Keratinocyte (primary cell): ENCODE data around the gene ATP7B. TPM values are rescaled to one million over a fixed set of nuclear protein-coding genes. Genes with fewer than 3 reads are reported as not detected.

Experiments used
- DNase-seq: peaks from one replicate; pipeline ENCODE4 v3.0.0-alpha.2; 2011; ENCODE audit warnings: low read depth, missing footprints, low spot score
- FAIRE-seq: peaks from 2 replicates; lab custom pipeline; 2011; peaks lifted over from hg19 to GRCh38; lab: Jason Lieb, UNC
- H2AFZ ChIP-seq: 2 replicates; pipeline ENCODE4 v1.6.0; 2012; ENCODE audit warnings: low read length, control low read depth, inconsistent platforms; ENCODE audit not compliant: control insufficient read depth
- H3K27ac ChIP-seq: 2 replicates; pipeline ENCODE4 v1.5.1; 2011; ENCODE audit warnings: low read length; ENCODE audit not compliant: control insufficient read depth, insufficient read depth
- H3K27me3 ChIP-seq: 3 replicates; pipeline ENCODE4 v1.6.0; 2011; ENCODE audit warnings: low read length; ENCODE audit not compliant: control insufficient read depth, insufficient read depth; ENCODE audit errors: extremely low read depth
- H3K36me3 ChIP-seq, 2 experiments: 2 replicates in 1 of 2; 3 replicates in 1 of 2; pipeline ENCODE4 v1.5.1; 2011; ENCODE audit warnings: low read length in 2 of 2, mild to moderate bottlenecking in 1 of 2; ENCODE audit not compliant: control insufficient read depth in 2 of 2, insufficient read depth in 2 of 2; ENCODE audit errors: extremely low read depth in 1 of 2
- H3K4me1 ChIP-seq: 3 replicates; pipeline ENCODE4 v1.5.1; 2011; ENCODE audit warnings: low read length; ENCODE audit not compliant: control insufficient read depth, insufficient read depth; ENCODE audit errors: extremely low read depth
- H3K4me2 ChIP-seq: 3 replicates; pipeline ENCODE4 v1.6.0; 2011; ENCODE audit warnings: low read depth, low read length; ENCODE audit not compliant: control insufficient read depth, insufficient read depth; ENCODE audit errors: extremely low read depth
- H3K4me3 ChIP-seq, 3 experiments: fragments of 200-600 bp in 1 of 3; sonication (generic) in 1 of 3; 2 replicates in 2 of 3; 3 replicates in 1 of 3; pipeline ENCODE4 v1.5.1; 2011 to 2016; ENCODE audit warnings: low read length in 3 of 3, mild to moderate bottlenecking in 3 of 3, control low read depth in 2 of 3, inconsistent platforms in 1 of 3, low read depth in 1 of 3, mixed read lengths in 1 of 3, mixed run types in 1 of 3, moderate library complexity in 1 of 3; ENCODE audit not compliant: control insufficient read depth in 2 of 3, insufficient read depth in 2 of 3; ENCODE audit errors: extremely low read depth in 1 of 3
- H3K79me2 ChIP-seq: 2 replicates; pipeline ENCODE4 v1.6.0; 2012; ENCODE audit warnings: low read length; ENCODE audit not compliant: control insufficient read depth, insufficient read depth
- H3K9ac ChIP-seq: 3 replicates; pipeline ENCODE4 v1.6.0; 2011; ENCODE audit warnings: low read length; ENCODE audit not compliant: control insufficient read depth, insufficient read depth; ENCODE audit errors: extremely low read depth
- H3K9me1 ChIP-seq: 3 replicates; pipeline ENCODE4 v1.6.0; 2011; ENCODE audit warnings: low read length; ENCODE audit not compliant: control insufficient read depth, insufficient read depth; ENCODE audit errors: extremely low read depth
- H3K9me3 ChIP-seq: 2 replicates; pipeline ENCODE4 v1.5.1; 2012; ENCODE audit warnings: low read depth, low read length; ENCODE audit not compliant: control insufficient read depth
- H4K20me1 ChIP-seq: 3 replicates; pipeline ENCODE4 v1.6.0; 2011; ENCODE audit warnings: low read length; ENCODE audit not compliant: control insufficient read depth, insufficient read depth; ENCODE audit errors: extremely low read depth
- CTCF ChIP-seq, 3 experiments: IDR thresholded peaks in 1 of 3; conservative IDR thresholded peaks in 1 of 3; optimal IDR thresholded peaks in 1 of 3; 2 replicates in 2 of 3; 3 replicates in 1 of 3; pipeline versions ENCODE3 to v1.5.1; 2011; ENCODE audit warnings: low read length in 3 of 3, mild to moderate bottlenecking in 3 of 3, moderate library complexity in 2 of 3, control low read depth in 1 of 3, inconsistent platforms in 1 of 3; ENCODE audit not compliant: insufficient read depth in 2 of 3; ENCODE audit errors: extremely low read depth in 1 of 3
- EZH2 ChIP-seq: IDR thresholded peaks from one replicate; pipeline ENCODE4 v1.6.1; 2012; ENCODE audit warnings: inconsistent platforms, mild to moderate bottlenecking, low read length, moderate library complexity
- dilution Hi-C: fragments of 300-500 bp; cut with MboI; formaldehyde crosslinking; loops from one replicate; pipeline ENCODE4 v1.7.0; 2020; ENCODE audit warnings: low sequenced_read_pairs; ENCODE audit not compliant: extremely low pct_ligation_motif_present
- polyA plus RNA-seq, 5 experiments: library from polyadenylated mRNA; depleted of rRNA in 3 of 5; stranded (reverse) in 3 of 5; stranded (forward) in 1 of 5; unstranded in 1 of 5; fragments of >200 nt; gene quantifications; 1 replicate in 1 of 5; 2 replicates in 3 of 5; 3 replicates in 1 of 5; pipeline versions ENCODE4 v1.2.1 to v1.2.3, GENCODE V29; 2011 to 2012; ENCODE audit warnings: missing spikeins in 2 of 5, low read depth in 1 of 5, low replicate concordance in 1 of 5

ATP7B gene
- polyA plus RNA-seq, 1 donor (not counting 4 experiments of a cell fraction or from before 2014, with no cell fraction given): 5.2 TPM

- H3K4me3 ChIP-seq: no peak overlapping the region
- no peaks in the 10 kb centered on the region for H3K36me3 ChIP-seq
- H3K79me2 ChIP-seq: no peaks in the 10 kb centered on the region
- H4K20me1 ChIP-seq: no peaks in the 10 kb centered on the region
- dilution Hi-C loops: no loop called here
- DNase-seq (no peak), FAIRE-seq (no peak)
- H3K27me3 ChIP-seq: peaks cover 10% of the 10 kb centered on the region
- TF ChIP-seq EZH2: no peak
- no peak for TF ChIP-seq CTCF (optimal IDR thresholded peaks at IDR 0.05 in 1 of 3, IDR thresholded peaks at IDR 0.05 in 1 of 3, conservative IDR thresholded peaks at IDR 0.05 in 1 of 3; ENCODE audit: extremely low read depth in 1 of 3, insufficient read depth in 2 of 3, low read length in 3 of 3)
- no peak overlapping the region for H3K4me2 ChIP-seq
- no peaks in the 10 kb centered on the region for H3K9me3 ChIP-seq
- H3K27ac ChIP-seq: no peak overlapping the region
- H3K9me1 ChIP-seq: no peaks in the 10 kb centered on the region
- no peaks in the 10 kb centered on the region for H3K4me1 ChIP-seq
- H3K9ac ChIP-seq: no peak overlapping the region
- H2AFZ ChIP-seq: no peak overlapping the region
Observed at GRCh38 chr13:51894239-51894638, 117.0 kb downstream of the ATP7B start.

DNA sequence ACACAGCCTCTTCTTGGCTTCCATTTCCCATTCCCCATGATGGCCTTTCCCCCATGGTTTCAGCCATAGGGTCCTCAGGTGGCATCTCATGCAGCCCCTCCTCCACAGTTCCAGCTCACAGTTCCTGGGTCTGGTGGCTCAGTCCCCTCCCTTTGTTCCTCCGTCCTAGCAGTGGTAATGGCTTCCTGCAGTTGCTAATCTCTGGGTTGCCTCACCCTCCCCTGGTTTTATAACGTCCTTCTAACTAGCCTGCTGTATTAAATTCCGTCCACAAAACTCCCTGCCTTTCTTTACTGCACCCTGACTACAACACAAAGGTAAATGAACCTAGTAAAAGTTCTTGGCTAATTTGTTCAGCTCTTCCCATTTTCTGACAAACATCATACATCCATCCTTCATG lies 118.6 kb downstream of the ATP7B start:
- no peak for FAIRE-seq
- Histone ChIP-seq H3K9me3 (no peaks in the 10 kb centered on the region), H3K9ac (no peak overlapping the region), H4K20me1 (no peaks in the 10 kb centered on the region), H3K27me3 (peaks cover 10% of the 10 kb centered on the region), H2AFZ (no peak overlapping the region), H3K79me2 (no peaks in the 10 kb centered on the region), H3K9me1 (no peaks in the 10 kb centered on the region), H3K27ac (no peak overlapping the region), H3K36me3 (no peaks in the 10 kb centered on the region), H3K4me2 (no peak overlapping the region), H3K4me3 (no peak overlapping the region), H3K4me1 (no peaks in the 10 kb centered on the region)
- no peak for DNase-seq
- no peak for TF ChIP-seq CTCF (optimal IDR thresholded peaks at IDR 0.05 in 1 of 3, IDR thresholded peaks at IDR 0.05 in 1 of 3, conservative IDR thresholded peaks at IDR 0.05 in 1 of 3; ENCODE audit: extremely low read depth in 1 of 3, insufficient read depth in 2 of 3, low read length in 3 of 3)
- no peak for TF ChIP-seq EZH2
- dilution Hi-C loops: no loop called here
